SK-N-SH (cell line): ENCODE data around the gene WASF2. TPM values are rescaled to one million over a fixed set of nuclear protein-coding genes. Genes with fewer than 3 reads are reported as not detected.
A peak's percentile ranks its signal among the peaks of the same experiment; 100 is the strongest.

ENCODE experiments used
- CTCF ChIA-PET: fragments of 300-600, 350-600 bp; formaldehyde crosslinking; extraction: SDS; loops from one replicate; lab custom pipeline; 2021; lab: Yijun Ruan, JAX
- POLR2A ChIA-PET: fragments of 350-600 bp; sonication (Branson Sonifier 250); formaldehyde crosslinking; extraction: SDS; loops from one replicate; lab custom pipeline; 2020; ENCODE audit warnings: antibody characterized with exemption, inconsistent platforms; lab: Yijun Ruan, JAX
- DNase-seq: peaks from one replicate; pipeline ENCODE4 v3.0.0; 2012
- H2AFZ ChIP-seq: fragments of 200-600 bp; sonication (generic); 2 replicates; pipeline ENCODE4 v1.8.1; 2016; ENCODE audit warnings: antibody characterized with exemption, mild to moderate bottlenecking, low read depth
- H3F3A ChIP-seq: fragments of 200-600 bp; sonication (generic); replicated peaks from 2 replicates; pipeline ENCODE3; 2016; ENCODE audit warnings: antibody characterized with exemption, mild to moderate bottlenecking; ENCODE audit not compliant: insufficient read depth
- H3K27ac ChIP-seq, 2 experiments: fragments of 200-500 bp in 1 of 2; fragments of 200-600 bp in 1 of 2; sonication (Bioruptor generic) in 1 of 2; sonication (generic), shearing (Covaris generic) in 1 of 2; 2 replicates each; pipeline versions ENCODE4 v1.5.1 to v1.6.1; 2014 to 2016; ENCODE audit warnings: low read depth in 2 of 2, inconsistent platforms in 1 of 2, low read length in 1 of 2, mild to moderate bottlenecking in 1 of 2, mixed read lengths in 1 of 2
- H3K27me3 ChIP-seq: fragments of 200-600 bp; sonication (generic), shearing (Covaris generic); 2 replicates; pipeline ENCODE4 v1.6.1; 2016; ENCODE audit warnings: mixed run types; ENCODE audit not compliant: insufficient read depth
- H3K36me3 ChIP-seq, 2 experiments: fragments of 200-500 bp in 1 of 2; fragments of 200-600 bp in 1 of 2; sonication (Bioruptor generic) in 1 of 2; sonication (generic) in 1 of 2; replicated peaks in 1 of 2; 2 replicates each; pipeline versions ENCODE3 to v1.5.1; 2014 to 2016; ENCODE audit warnings: low read length in 1 of 2, mild to moderate bottlenecking in 1 of 2; ENCODE audit not compliant: insufficient read depth in 2 of 2, control insufficient read depth in 1 of 2
- H3K4me1 ChIP-seq, 2 experiments: fragments of 200-500 bp in 1 of 2; fragments of 200-600 bp in 1 of 2; sonication (Bioruptor generic) in 1 of 2; sonication (generic), shearing (Covaris generic) in 1 of 2; 2 replicates each; pipeline versions ENCODE4 v1.5.1 to v1.6.1; 2014 to 2016; ENCODE audit warnings: low read depth in 1 of 2, low read length in 1 of 2, mixed run types in 1 of 2; ENCODE audit not compliant: insufficient read depth in 2 of 2, control insufficient read depth in 1 of 2
- H3K4me2 ChIP-seq: fragments of 200-600 bp; sonication (generic), shearing (Covaris generic); 2 replicates; pipeline ENCODE4 v1.6.1; 2017; ENCODE audit warnings: mixed run types
- H3K4me3 ChIP-seq, 2 experiments: fragments of 200-500 bp in 1 of 2; fragments of 200-600 bp in 1 of 2; sonication (Bioruptor generic) in 1 of 2; sonication (generic), shearing (Covaris generic) in 1 of 2; 2 replicates each; pipeline versions ENCODE4 v1.5.1 to v1.8.1; 2014 to 2016; ENCODE audit warnings: low read depth in 2 of 2, inconsistent platforms in 1 of 2, low read length in 1 of 2, mild to moderate bottlenecking in 1 of 2, mixed read lengths in 1 of 2, moderate library complexity in 1 of 2
- H3K79me2 ChIP-seq: fragments of 200-600 bp; sonication (generic); 2 replicates; pipeline ENCODE4 v1.8.1; 2017; ENCODE audit warnings: mild to moderate bottlenecking; ENCODE audit not compliant: insufficient read depth
- H3K9ac ChIP-seq: fragments of 200-600 bp; sonication (generic); 2 replicates; pipeline ENCODE4 v1.6.1; 2017; ENCODE audit warnings: mixed run types
- H3K9me2 ChIP-seq: fragments of 200-600 bp; sonication (generic); 2 replicates; pipeline ENCODE4 v1.6.1; 2017; ENCODE audit warnings: mixed run types
- H3K9me3 ChIP-seq: fragments of 200-600 bp; sonication (generic); 2 replicates; pipeline ENCODE4 v1.6.1; 2017; ENCODE audit warnings: mixed run types, mild to moderate bottlenecking, moderate library complexity
- H4K20me1 ChIP-seq: fragments of 200-600 bp; sonication (generic); 2 replicates; pipeline ENCODE4 v1.6.1; 2017; ENCODE audit warnings: mild to moderate bottlenecking, mixed run types; ENCODE audit not compliant: insufficient read depth
- CHD2 ChIP-seq: fragments of 150-350 bp; IDR thresholded peaks from 2 replicates; pipeline ENCODE4 v1.6.1; 2018; ENCODE audit warnings: low read length; ENCODE audit not compliant: partially characterized antibody
- FOXJ3 ChIP-seq: sonication (generic); formaldehyde crosslinking; IDR thresholded peaks from 2 replicates; pipeline ENCODE4 v1.5.1; 2020; ENCODE audit warnings: mild to moderate bottlenecking, missing genetic modification reagents
- FOXM1 ChIP-seq: IDR thresholded peaks from 2 replicates; pipeline ENCODE4 v1.4.0; 2012; ENCODE audit warnings: low read depth, mild to moderate bottlenecking
- GABPA ChIP-seq: IDR thresholded peaks from 2 replicates; pipeline ENCODE4 v1.4.0; 2012; ENCODE audit warnings: low read depth, mild to moderate bottlenecking
- JUND ChIP-seq: IDR thresholded peaks from 2 replicates; pipeline ENCODE4 v1.4.0; 2012
- MEF2A ChIP-seq: IDR thresholded peaks from 2 replicates; pipeline ENCODE4 v1.4.0; 2012; ENCODE audit warnings: low read depth, borderline replicate concordance
- NRF1 ChIP-seq: IDR thresholded peaks from 2 replicates; pipeline ENCODE4 v1.6.1; 2012; ENCODE audit warnings: low read depth, mild to moderate bottlenecking, low read length
- RAD21 ChIP-seq: IDR thresholded peaks from 2 replicates; pipeline ENCODE4 v1.6.1; 2012; ENCODE audit warnings: mild to moderate bottlenecking, low read length
- RXRA ChIP-seq: IDR thresholded peaks from 2 replicates; pipeline ENCODE4 v1.4.0; 2012; ENCODE audit warnings: low read depth, mild to moderate bottlenecking, borderline replicate concordance
- TAF1 ChIP-seq: IDR thresholded peaks from 2 replicates; pipeline ENCODE4 v1.6.1; 2012; ENCODE audit warnings: low read depth, mild to moderate bottlenecking, low read length, moderate library complexity, borderline replicate concordance
- WGBS: methylation state at CpG from one replicate; pipeline ENCODE4 v1.1.6; 2017; ENCODE audit warnings: low lambda C conversion rate; 5-methylcytosine and 5-hydroxymethylcytosine counted together
- polyA plus RNA-seq, 3 experiments: library from polyadenylated mRNA; depleted of rRNA; stranded (reverse); fragments of >200 nt; gene quantifications; 2 replicates each; pipeline ENCODE4 v1.2.3, GENCODE V29; 2012
- TF ChIP-seq, protein P1 (sequence below): fragments of 150-350 bp; IDR thresholded peaks from 2 replicates; pipeline ENCODE4 v1.6.1; 2017; ENCODE audit warnings: antibody characterized with exemption, low read length, low read depth, borderline replicate concordance
- TF ChIP-seq, protein P2 (sequence below): IDR thresholded peaks from 2 replicates; pipeline ENCODE4 v1.6.1; 2012; ENCODE audit warnings: mild to moderate bottlenecking, low read depth, low read length, moderate library complexity
- TF ChIP-seq, protein P3 (sequence below): IDR thresholded peaks from 2 replicates; pipeline ENCODE4 v1.4.0; 2012; ENCODE audit warnings: low read depth, borderline replicate concordance

Gene WASF2
- polyA plus RNA-seq, 1 of the 3 experiments (the other 2 are of a cell fraction), result 27.1 TPM

DNA sequence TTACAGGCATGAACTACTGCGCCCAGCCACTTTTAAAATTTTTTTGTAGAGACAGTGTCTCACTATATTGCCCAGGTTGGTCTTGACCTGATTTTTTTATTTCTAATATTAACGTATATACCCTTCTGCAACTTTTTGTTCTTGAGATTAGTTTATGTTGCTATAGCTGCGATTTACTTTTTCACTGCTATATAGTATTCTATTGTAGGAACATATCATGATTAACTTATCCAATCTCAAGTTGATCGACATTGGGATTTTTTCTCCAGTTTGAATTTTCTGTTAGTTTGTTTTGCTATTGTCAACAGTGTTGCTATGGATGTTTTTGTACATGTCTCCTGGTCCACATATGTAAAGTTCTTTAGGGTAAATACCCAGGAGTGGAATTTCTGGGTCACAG lies 35.4 kb downstream of the WASF2 start:
- 95% methylated on average over 4 of the region's 4 CpGs for WGBS
- peaks cover 5% of the 10 kb centered on the region for H3F3A ChIP-seq
- no peak overlapping the region for H3K4me3 ChIP-seq
- no peaks in the 10 kb centered on the region for H3K9me2 ChIP-seq
- H3K36me3 ChIP-seq, result peaks cover 0 to 14% of the 10 kb centered on the region in 2 experiments
- H3K27me3 ChIP-seq, result no peaks in the 10 kb centered on the region
- no peak overlapping the region for H3K4me2 ChIP-seq
- H3K9me3 ChIP-seq, result no peaks in the 10 kb centered on the region
- peaks cover 36% of the 10 kb centered on the region for H4K20me1 ChIP-seq
- peaks cover under 1 to 3% of the 10 kb centered on the region in 2 experiments; a peak in 3 of 4 replicates for H3K4me1 ChIP-seq
- no peak overlapping the region for H3K9ac ChIP-seq
- H2AFZ ChIP-seq, result no peak overlapping the region
- ChIA-PET POLR2A (no interaction called here), CTCF (interaction anchor here (1.0 to 1.5 kb wide), 7 partner anchors 10 to 154 kb away, joined by 3 to 4 read pairs (median 3); no protein-coding TSS in a partner anchor)
- H3K27ac ChIP-seq, result peak overlapping the region in 1 of 2 experiments; percentile 62; a peak in 1 of 4 replicates
- no peak for DNase-seq
- TF ChIP-seq CHD2 (no peak), NRF1 (no peak)
- peaks cover 88% of the 10 kb centered on the region for H3K79me2 ChIP-seq

DNA sequence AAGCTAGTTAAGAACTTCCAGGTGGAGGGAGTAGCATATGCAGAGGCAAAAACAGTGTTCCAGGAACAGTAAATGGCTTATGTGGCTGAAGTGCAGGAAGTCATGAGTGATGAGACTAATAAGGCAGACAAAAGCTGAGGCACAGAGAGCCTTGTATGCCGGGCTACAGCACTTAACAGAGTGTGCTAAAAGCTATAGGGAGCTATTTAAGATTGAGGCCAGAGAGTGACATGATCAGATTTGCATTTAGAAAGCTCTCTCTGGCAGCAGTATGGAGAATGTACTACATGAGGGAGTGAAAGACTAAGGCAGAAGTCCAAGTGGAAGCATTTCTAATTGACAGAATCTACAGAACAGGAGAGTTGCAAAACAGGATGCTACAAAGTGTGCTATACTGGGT lies 38.6 kb downstream of the WASF2 start:
- no peak for DNase-seq
- Histone ChIP-seq H3K9me3 (no peaks in the 10 kb centered on the region), H3K79me2 (peaks cover 90% of the 10 kb centered on the region), H3K4me1 (peaks cover 0 to 3% of the 10 kb centered on the region in 2 experiments; a peak in 2 of 4 replicates), H4K20me1 (peaks cover 57% of the 10 kb centered on the region), H3K4me2 (no peak overlapping the region), H3F3A (peaks cover 5% of the 10 kb centered on the region), H3K27me3 (no peaks in the 10 kb centered on the region), H2AFZ (no peak overlapping the region), H3K4me3 (no peak overlapping the region), H3K9me2 (no peaks in the 10 kb centered on the region), H3K9ac (no peak overlapping the region), H3K36me3 (peaks cover 0 to 24% of the 10 kb centered on the region in 2 experiments), H3K27ac (no peak overlapping the region; a peak in 1 of 4 replicates)
- no peak for TF ChIP-seq MEF2A
- TF ChIP-seq RAD21, result no peak
- no peak for TF ChIP-seq FOXM1
- TF ChIP-seq, protein P1, sequence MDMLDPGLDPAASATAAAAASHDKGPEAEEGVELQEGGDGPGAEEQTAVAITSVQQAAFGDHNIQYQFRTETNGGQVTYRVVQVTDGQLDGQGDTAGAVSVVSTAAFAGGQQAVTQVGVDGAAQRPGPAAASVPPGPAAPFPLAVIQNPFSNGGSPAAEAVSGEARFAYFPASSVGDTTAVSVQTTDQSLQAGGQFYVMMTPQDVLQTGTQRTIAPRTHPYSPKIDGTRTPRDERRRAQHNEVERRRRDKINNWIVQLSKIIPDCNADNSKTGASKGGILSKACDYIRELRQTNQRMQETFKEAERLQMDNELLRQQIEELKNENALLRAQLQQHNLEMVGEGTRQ, result no peak
- TF ChIP-seq JUND, result no peak
- TF ChIP-seq GABPA, result no peak
- TF ChIP-seq RXRA, result no peak
- TF ChIP-seq, protein P2, sequence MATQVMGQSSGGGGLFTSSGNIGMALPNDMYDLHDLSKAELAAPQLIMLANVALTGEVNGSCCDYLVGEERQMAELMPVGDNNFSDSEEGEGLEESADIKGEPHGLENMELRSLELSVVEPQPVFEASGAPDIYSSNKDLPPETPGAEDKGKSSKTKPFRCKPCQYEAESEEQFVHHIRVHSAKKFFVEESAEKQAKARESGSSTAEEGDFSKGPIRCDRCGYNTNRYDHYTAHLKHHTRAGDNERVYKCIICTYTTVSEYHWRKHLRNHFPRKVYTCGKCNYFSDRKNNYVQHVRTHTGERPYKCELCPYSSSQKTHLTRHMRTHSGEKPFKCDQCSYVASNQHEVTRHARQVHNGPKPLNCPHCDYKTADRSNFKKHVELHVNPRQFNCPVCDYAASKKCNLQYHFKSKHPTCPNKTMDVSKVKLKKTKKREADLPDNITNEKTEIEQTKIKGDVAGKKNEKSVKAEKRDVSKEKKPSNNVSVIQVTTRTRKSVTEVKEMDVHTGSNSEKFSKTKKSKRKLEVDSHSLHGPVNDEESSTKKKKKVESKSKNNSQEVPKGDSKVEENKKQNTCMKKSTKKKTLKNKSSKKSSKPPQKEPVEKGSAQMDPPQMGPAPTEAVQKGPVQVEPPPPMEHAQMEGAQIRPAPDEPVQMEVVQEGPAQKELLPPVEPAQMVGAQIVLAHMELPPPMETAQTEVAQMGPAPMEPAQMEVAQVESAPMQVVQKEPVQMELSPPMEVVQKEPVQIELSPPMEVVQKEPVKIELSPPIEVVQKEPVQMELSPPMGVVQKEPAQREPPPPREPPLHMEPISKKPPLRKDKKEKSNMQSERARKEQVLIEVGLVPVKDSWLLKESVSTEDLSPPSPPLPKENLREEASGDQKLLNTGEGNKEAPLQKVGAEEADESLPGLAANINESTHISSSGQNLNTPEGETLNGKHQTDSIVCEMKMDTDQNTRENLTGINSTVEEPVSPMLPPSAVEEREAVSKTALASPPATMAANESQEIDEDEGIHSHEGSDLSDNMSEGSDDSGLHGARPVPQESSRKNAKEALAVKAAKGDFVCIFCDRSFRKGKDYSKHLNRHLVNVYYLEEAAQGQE, result no peak
- TF ChIP-seq FOXJ3 (CRISPR knock-in tag), result no peak
- no peak for TF ChIP-seq TAF1
- TF ChIP-seq, protein P3, sequence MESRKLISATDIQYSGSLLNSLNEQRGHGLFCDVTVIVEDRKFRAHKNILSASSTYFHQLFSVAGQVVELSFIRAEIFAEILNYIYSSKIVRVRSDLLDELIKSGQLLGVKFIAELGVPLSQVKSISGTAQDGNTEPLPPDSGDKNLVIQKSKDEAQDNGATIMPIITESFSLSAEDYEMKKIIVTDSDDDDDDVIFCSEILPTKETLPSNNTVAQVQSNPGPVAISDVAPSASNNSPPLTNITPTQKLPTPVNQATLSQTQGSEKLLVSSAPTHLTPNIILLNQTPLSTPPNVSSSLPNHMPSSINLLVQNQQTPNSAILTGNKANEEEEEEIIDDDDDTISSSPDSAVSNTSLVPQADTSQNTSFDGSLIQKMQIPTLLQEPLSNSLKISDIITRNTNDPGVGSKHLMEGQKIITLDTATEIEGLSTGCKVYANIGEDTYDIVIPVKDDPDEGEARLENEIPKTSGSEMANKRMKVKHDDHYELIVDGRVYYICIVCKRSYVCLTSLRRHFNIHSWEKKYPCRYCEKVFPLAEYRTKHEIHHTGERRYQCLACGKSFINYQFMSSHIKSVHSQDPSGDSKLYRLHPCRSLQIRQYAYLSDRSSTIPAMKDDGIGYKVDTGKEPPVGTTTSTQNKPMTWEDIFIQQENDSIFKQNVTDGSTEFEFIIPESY, result no peak
- ChIA-PET POLR2A (interaction anchor here (1.6 kb wide), 1 partner anchor 8 kb away, joined by 3 read pairs; no protein-coding TSS in a partner anchor), CTCF (interaction anchor here (0.6 to 1.2 kb wide), 3 partner anchors 17 to 157 kb away, joined by 3 read pairs; no protein-coding TSS in a partner anchor)
- WGBS, result 79% methylated on average over 1 of the region's 1 CpG
